ENCODE data around the gene ZNF595.
"Not testable (repeated sequence)": the region's sequence is repeated elsewhere in the genome, so short reads cannot be mapped to it uniquely, and the experiment has no call there.

The ZNF595 gene

DNA sequence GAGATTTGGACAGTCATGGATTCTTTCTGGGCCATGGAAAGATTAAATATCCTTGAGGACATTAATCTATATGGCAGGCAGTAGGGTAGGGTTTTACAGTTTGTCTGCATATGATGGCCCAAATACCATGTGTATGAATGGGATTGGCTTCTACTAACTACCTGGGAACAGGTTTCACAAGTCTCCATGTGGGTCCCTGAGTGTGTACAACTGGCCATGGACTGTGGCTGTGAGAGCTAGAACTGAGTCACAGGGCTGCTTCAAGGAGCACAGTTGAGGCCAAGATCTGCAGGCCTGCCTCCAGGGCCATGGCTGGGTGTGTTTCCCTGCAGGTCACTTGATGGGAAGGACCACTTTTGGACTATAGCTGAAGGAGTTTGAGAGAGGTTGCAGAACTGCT, 11.6 kb downstream of the ZNF595 start:
- not testable (repeated sequence) for DNase-seq

DNA sequence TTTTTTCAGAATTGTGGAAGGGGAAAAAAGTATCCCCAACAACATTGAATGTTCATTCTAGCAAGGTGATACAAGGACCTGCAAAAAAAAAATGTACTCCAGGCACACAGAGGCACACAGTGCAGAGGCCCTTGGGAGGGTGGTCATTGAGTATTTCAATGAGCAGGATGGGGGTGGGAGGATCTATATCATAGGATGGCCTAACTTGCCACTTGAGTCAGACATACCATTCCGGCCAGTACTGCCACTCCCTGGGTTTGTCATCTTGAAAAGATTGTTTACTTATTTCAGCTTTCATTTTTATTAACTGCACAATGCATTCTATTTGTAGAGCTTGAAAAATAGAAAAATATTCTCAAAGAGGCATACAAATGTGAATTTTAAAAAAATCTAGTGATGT, 18.7 kb downstream of the ZNF595 start:
- no peak for DNase-seq

- no peak for DNase-seq
Measured at GRCh38 chr4:85951-86350, 32.8 kb downstream of the ZNF595 start.

GRCh38 chr4:86559-87324, 33.6 kb downstream of the ZNF595 start:
- DNase-seq = not testable (repeated sequence)

DNA sequence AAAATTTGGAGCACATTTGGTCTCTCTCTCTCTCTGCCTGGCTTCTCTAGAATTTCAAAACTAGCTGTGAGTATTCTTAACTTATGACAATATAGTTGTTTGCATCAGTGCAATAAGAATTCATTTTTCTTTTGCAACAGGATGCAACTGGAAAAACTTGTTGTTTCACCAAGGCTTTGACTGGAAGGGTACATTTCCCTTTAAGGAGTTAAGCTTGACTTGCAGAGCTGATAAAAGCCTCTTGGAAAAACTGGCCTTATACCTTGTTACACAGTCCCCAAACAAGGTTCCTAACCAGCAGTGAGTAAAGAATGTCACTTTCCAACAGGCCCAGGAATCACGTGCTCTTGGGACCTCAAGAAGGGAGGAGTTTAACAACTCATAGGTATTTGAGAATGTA, 45.3 kb downstream of the ZNF595 start:
- no peak for DNase-seq

- no peak for DNase-seq
Measured at GRCh38 chr4:99863-100262, 46.7 kb downstream of the ZNF595 start.

GRCh38 chr4:107083-107443, 53.9 kb downstream of the ZNF595 start:
- no peak for DNase-seq

DNA sequence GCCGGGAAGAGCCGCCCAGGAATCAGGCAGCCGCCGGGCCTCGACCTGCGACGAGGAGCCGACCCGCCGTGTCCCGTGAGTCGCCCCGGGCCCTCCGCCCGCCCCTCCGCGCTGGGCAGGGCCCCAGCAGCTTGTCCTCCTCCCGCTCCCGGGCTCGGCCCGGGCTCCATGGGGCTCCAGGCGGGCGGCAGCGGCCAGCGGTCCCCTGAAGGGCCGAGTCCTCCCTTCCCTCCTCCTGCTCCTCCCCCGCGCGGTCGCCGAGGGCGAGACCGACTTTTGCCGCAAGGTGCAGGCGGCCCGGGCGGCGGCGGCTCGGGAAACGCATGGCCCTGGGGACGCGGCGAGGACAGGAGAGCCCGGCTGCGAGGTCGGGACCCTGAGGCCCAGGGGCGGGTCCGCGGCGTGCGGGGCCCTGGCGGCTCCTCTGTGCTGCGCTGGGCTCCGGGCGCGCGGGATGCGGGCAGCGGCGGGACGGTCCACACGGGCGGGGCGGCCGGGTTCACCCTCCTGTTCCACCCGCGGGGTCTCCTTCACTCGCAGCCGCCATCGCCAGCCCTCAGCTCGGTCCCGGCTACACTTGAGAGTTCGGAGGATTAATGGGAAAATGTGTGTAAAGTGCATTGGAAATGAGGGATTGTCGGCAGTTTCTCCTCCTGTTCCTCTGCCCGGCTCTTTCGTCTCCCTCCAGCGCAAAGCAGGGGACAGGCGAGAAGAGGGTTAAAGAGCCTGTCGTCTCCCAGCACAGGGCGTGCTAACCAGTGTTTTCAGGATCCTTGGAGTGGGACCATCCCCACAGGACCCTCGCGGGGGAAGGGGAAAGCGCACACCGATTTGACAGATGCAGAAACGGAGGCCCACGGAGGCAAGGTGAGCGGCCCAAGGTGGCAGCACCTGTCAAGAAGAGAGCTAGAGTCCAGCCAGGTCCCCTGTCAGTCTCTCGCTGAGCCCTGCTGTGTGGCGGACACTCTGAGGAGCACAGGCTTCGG, 54.6 kb downstream of the ZNF595 start:
- peak; percentile 45 for DNase-seq

DNA sequence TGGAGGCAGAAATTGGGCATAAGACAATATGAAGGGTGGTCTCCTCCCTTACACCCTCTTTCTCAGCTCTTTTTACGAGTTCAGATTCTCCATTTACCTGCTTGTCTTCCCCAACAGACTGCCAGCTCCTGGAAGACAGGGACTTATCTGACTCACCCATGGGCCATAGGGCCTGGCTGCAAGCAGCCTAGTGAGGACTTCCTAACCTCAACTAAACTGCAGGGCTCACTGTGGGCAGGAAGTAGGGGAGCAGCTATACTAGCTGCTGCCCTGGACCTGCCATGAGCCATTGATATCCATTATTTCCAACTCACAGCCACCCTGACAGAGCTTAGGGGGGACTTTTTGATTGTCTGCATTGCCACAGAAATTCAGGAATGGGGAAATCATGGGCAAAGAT, 59.6 kb downstream of the ZNF595 start:
- no peak for DNase-seq

DNA sequence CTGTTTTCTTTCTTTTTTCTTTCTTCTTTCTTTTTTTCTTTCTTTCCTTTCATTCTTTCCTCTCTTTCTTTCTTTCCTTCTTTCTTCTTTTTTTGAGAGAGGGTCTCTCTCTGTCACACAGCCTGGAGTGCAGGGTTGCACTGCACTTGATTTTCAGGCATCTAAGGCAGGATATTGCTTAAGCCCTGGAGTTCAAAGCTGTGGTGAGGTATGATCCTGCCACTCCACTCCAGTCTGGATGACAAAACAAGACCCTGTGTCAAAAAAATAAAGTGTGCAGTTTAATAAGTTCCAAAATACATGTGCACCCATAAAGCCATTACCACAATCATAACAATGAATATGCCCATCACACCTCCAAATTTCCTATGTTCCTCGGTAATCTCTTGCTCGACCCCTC, 60.6 kb downstream of the ZNF595 start:
- no peak for DNase-seq

DNA sequence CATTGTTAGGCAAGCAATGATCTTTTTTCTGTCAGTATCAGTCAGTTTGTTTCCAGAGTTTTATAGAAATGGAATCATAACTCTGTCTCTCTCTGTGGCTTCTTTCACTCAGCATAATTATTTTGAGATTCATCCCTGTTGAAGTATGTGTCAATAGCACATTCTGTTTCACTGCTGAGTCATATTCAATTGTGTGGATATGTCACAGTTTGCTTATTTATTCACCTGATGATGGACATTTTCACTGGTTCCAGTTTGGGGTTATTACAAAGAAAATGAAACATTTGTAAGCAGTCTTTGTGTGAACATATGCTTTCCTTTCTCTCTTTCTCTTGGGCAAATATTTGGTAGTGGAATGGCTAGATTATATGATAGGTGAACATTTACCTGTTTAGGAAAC, 61.0 kb downstream of the ZNF595 start:
- DNase-seq = no peak

- no peak for DNase-seq
Measured at GRCh38 chr4:116499-116898, 63.4 kb downstream of the ZNF595 start.

- DNase-seq = no peak
Measured at GRCh38 chr4:120616-121015, 67.5 kb downstream of the ZNF595 start.

GRCh38 chr4:121408-122084, 68.4 kb downstream of the ZNF595 start:
- no peak for DNase-seq

DNA sequence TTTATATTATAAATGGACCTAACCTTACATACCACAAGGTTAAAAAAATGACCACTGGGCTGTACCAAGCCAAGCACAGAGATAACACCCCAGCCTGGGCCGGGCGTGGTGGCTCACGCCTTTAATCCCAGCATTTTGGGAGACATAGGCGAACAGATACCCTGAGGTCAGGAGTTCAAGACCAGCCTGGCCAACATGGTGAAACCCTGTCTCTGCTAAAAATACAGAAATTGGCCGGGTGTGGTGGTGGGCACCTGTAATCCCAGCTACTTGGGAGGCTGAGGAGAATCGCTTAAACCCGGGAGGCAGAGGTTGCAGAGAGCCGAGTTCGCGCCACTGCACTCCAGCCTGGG, 70.8 kb downstream of the ZNF595 start:
- not testable (repeated sequence) for DNase-seq

DNA sequence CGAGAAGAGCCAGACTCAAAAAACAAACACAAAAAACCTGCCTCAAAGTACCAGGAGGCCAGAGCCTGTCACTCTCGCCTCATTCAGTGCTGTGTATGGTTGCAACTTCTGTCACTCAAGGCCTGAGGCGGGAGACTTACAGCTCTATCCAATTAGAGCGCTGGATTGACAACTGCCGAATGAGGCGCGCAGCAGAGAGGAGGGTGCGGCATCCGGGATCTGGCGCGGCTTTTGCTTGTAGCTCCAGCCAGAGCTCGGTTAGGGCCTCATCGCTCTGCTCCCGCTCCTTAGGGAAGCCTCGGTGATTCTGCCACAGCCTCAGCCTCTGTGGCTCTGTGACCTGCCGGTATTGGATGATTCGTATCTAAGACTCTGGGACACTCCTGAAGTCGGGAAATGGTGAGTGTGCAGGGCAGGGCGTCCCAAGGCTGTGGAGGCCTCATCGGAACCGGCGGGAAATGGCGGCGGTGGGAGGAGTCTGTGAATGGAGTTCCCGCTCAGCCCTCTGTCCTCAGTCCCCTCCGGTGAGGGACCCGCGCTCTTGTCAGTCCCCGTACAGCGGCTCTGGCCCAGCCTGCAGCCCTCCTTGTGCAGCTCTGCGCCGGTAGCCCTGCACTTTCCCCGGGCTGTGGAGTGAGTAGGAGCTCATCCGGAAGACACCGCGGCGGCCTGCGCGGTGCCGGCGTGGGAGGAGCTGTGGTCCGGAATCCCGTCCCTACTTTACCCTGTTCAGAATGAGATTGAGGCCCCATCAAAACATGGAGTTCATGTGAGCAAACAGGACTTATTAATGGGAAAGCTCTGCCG, 71.4 kb downstream of the ZNF595 start, which contains the start of gene ZNF718:
Gene ZNF718 (plus strand): TSS at position 227 of the 807 bp plus-strand sequence. CDS start 170 bp downstream, at position 397.
- peak; percentile 97 for DNase-seq

- DNase-seq = no peak
Measured at GRCh38 chr4:125091-125771, 72.1 kb downstream of the ZNF595 start.

DNA sequence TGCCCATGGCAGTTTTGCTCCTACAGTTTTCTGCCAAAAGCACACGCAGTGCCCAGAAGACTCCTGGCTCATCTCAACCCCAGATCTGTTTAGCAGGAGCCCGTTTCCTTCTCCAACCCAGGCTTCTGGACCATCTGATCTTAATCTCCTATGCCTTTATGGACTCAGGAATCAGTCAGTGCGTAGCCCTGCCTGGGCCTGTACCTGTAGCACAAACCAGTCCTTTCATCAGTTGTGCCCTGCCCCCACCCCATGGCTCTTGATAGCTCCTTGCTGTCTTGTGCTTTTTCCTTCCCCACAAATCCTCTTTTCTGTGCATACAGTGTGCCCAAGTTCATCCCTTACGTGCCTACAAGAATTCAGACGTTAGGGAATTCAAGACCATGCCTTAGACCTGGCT, 72.7 kb downstream of the ZNF595 start:
- DNase-seq = no peak

GRCh38 chr4:132483-132882, 79.4 kb downstream of the ZNF595 start:
- no peak for DNase-seq

All from right kidney (tissue), 1 donor.